Progenitor cell of endocrine pancreas (in vitro differentiated cells): ENCODE results near the gene RIMBP2. TPM values are rescaled to one million over a fixed set of nuclear protein-coding genes. Genes with fewer than 3 reads are reported as not detected.

Source experiments
- DNase-seq: peaks from one replicate; pipeline ENCODE4 v3.0.0; 2021; ENCODE audit warnings: low spot score; ENCODE audit not compliant: unreplicated experiment
- H3K27ac Mint-ChIP-seq: 2 replicates; pipeline ENCODE4 v1.8.0; 2021; ENCODE audit warnings: mild to moderate bottlenecking, moderate library complexity, mixed read lengths
- H3K27me3 Mint-ChIP-seq: 2 replicates; pipeline ENCODE4 v1.8.0; 2021; ENCODE audit warnings: mixed read lengths
- H3K36me3 Mint-ChIP-seq: 2 replicates; pipeline ENCODE4 v1.8.0; 2022; ENCODE audit warnings: mixed read lengths; ENCODE audit not compliant: insufficient read depth
- H3K4me1 Mint-ChIP-seq: 2 replicates; pipeline ENCODE4 v1.8.0; 2021; ENCODE audit warnings: low read depth, mixed read lengths
- H3K4me3 Mint-ChIP-seq: 2 replicates; pipeline ENCODE4 v1.8.0; 2021; ENCODE audit warnings: low read depth, mild to moderate bottlenecking, moderate library complexity, mixed read lengths
- H3K9me3 Mint-ChIP-seq: 2 replicates; pipeline ENCODE4 v1.8.0; 2021; ENCODE audit warnings: low read depth, mixed read lengths
- total RNA-seq: library from RNA; stranded (reverse); gene quantifications from 2 replicates; pipeline ENCODE4 v1.2.1, GENCODE V29; 2021
- TF ChIP-seq, protein P1 (sequence below): fragments of 200-600 bp; sonication (generic); IDR thresholded peaks from one replicate; pipeline ENCODE4 v1.5.0; 2021; ENCODE audit warnings: antibody characterized with exemption, mild to moderate bottlenecking; ENCODE audit not compliant: unreplicated experiment

Gene RIMBP2
- total RNA-seq, 1 donor from 2014 or later, result 31.6 TPM

DNA sequence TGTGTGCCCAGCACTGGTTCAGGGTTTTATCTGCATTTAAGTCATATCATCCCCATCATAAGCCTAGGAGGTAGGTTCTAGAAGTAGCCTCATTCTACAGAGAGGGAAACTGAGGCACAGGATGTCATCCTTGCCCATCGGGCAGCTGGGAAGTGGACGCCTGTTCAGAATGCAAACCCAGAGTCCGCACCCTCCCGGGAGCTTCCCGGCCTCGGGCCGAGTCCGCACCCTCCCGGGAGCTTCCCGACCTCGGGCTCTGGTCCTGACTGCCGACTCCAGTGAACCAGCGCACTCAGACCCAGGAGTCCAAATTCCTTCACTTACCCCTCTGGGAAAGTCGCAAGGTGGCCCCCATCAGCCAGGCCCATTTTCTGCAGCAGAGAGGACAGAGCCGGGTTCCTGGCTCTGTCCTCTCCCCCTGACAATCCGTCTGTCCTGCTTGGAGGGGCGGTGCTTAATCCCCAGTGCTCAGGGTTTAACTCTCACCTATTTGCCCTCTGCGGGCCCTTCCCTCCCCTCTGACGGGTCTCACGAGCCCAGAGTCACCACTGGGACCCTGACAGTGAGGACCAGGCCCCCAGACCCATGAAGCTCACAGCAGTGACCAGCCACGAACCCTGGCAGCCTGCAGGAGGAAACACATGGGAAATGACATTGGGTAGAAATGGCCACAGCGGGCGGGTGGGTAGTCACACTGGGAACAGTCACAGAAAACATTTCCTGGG is 236.5 kb downstream of the RIMBP2 start:
- Mint-ChIP-seq H3K4me1 (peaks cover 3% of the 10 kb centered on the region), H3K4me3 (no peak overlapping the region), H3K36me3 (no peaks in the 10 kb centered on the region), H3K27ac (no peak overlapping the region), H3K9me3 (no peaks in the 10 kb centered on the region), H3K27me3 (peaks cover 24% of the 10 kb centered on the region)
- no peak for DNase-seq
- TF ChIP-seq, protein P1, sequence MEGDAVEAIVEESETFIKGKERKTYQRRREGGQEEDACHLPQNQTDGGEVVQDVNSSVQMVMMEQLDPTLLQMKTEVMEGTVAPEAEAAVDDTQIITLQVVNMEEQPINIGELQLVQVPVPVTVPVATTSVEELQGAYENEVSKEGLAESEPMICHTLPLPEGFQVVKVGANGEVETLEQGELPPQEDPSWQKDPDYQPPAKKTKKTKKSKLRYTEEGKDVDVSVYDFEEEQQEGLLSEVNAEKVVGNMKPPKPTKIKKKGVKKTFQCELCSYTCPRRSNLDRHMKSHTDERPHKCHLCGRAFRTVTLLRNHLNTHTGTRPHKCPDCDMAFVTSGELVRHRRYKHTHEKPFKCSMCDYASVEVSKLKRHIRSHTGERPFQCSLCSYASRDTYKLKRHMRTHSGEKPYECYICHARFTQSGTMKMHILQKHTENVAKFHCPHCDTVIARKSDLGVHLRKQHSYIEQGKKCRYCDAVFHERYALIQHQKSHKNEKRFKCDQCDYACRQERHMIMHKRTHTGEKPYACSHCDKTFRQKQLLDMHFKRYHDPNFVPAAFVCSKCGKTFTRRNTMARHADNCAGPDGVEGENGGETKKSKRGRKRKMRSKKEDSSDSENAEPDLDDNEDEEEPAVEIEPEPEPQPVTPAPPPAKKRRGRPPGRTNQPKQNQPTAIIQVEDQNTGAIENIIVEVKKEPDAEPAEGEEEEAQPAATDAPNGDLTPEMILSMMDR, result no peak

DNA sequence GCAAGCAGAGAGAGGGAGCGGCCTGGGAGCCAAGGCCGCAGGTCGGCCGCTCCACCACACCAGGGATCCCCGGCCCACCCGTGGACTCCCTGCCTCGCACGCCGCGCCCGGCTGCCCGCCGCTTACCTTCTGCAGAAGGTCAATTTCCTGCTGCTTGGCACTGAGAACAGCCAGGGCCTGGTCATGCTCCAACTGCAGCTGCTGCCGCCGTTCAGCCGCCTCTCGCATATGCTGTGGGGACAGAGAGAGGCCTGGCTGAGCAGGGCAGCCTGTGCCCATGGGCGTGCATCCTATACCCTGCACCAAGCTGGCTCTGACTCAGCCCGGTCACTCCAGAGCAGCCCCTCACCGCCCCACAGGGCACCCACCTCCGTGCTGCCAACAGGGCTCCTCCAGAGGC is 237.3 kb downstream of the RIMBP2 start:
- Mint-ChIP-seq H3K4me3 (no peak overlapping the region), H3K4me1 (peaks cover 3% of the 10 kb centered on the region), H3K36me3 (no peaks in the 10 kb centered on the region), H3K9me3 (no peaks in the 10 kb centered on the region), H3K27ac (no peak overlapping the region), H3K27me3 (peaks cover 25% of the 10 kb centered on the region)
- TF ChIP-seq, protein P1, result no peak
- DNase-seq, result no peak

DNA sequence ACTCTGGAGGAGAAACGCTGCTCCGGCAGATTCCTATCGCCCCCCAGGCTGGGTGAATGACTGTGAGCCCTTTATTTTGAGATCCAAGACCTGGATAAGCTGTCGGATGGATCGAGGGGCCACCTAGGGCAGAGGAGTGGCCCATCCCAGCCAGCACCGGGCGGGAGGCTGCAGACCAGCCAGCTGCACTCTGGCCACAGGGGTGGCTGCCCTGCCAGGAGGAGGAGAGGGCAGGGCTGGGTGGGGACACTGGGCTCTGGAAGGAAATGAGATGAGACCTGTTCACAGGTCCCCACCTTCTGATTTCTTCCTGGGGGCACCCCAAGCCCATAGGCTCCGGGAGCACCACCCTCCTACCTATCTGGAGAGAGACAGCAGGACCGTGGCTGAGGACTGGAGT is 238.4 kb downstream of the RIMBP2 start:
- peaks cover 29% of the 10 kb centered on the region for H3K27me3 Mint-ChIP-seq
- no peaks in the 10 kb centered on the region for H3K36me3 Mint-ChIP-seq
- no peak overlapping the region for H3K27ac Mint-ChIP-seq
- H3K9me3 Mint-ChIP-seq, result no peaks in the 10 kb centered on the region
- peaks cover 3% of the 10 kb centered on the region for H3K4me1 Mint-ChIP-seq
- no peak overlapping the region for H3K4me3 Mint-ChIP-seq
- TF ChIP-seq, protein P1, result no peak
- DNase-seq, result no peak

DNA sequence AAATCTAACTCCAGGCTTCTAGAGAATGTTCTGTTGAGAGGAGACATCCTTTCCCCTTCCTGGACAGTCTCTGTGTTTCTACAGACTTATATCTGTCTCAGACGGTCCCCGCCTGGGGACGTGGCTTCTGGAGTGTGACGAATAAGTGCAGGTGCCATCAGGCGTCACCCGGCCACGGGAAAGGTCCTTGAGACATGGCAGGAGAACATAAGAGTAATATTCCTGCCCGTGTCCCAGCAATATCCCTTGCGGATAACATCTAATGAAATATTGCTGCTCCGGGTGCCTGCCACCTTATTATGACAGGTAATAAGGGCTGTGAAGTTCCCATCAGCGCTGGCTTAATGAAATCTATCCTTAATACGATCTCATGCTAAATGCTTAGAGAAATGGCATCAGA is 238.8 kb downstream of the RIMBP2 start:
- Mint-ChIP-seq H3K27ac (no peak overlapping the region), H3K4me3 (no peak overlapping the region), H3K4me1 (peaks cover 3% of the 10 kb centered on the region), H3K9me3 (no peaks in the 10 kb centered on the region), H3K36me3 (no peaks in the 10 kb centered on the region), H3K27me3 (peaks cover 31% of the 10 kb centered on the region)
- no peak for DNase-seq
- TF ChIP-seq, protein P1, result no peak

DNA sequence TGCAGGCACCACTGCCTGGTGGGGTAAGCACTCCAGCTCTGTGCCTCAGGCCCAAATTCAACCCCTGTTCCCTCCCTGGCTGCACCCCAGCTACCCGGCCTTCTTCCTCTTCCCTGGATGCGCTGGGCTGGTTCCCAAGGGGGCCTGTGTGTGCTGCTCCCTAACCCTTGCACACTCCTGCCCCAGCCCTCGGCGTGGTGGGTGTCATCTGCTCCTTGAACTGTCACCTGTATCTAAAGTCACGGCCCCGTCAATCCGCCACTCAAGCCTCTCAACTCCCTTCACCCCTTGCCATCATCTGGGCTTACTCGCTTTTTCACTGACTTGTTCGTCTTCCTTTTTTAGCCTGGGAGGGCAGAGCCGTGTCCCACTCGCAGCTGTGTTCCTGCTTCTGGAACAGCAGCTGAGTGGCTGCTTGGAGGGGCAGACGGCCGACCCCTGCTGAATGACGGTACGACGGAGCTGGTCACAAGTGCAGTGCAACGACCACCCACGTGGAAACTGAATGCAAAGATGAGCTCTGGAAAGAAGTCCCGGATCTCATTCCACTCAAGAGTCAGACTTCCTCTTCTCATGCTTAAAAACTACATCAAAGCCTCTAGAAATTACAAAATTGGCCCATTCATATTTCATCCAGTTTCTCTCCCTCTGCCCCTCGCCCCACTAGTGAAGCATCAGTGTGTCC is 239.5 kb downstream of the RIMBP2 start:
- peaks cover 3% of the 10 kb centered on the region for H3K4me1 Mint-ChIP-seq
- TF ChIP-seq, protein P1, result no peak
- H3K27me3 Mint-ChIP-seq, result peaks cover 31% of the 10 kb centered on the region
- no peak overlapping the region for H3K4me3 Mint-ChIP-seq
- no peak overlapping the region for H3K27ac Mint-ChIP-seq
- no peaks in the 10 kb centered on the region for H3K9me3 Mint-ChIP-seq
- DNase-seq, result no peak
- H3K36me3 Mint-ChIP-seq, result no peaks in the 10 kb centered on the region
